ENCODE results near the gene NDUFA6.
"Not testable (repeated sequence)": the region's sequence is repeated elsewhere in the genome, so short reads cannot be mapped to it uniquely, and the experiment has no call there.

DNA sequence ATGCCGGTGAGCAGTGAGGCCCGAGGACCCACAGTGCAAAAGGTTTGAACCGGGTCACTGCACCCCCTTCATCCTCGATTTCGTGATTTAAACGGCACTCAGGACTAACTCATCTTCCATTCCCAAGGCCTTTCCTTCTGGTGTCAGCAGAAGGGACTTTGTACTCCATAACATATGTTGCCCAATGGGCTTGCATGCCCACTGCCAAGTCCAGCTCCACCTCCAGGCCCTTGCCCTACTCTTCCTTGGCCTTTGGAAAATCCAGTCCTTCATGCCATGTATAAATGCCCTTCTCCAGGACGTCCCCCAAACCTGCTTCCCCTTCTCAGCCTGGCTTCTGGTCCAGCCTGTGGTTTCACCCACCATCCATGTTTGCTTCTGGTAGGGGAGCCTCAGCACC lies 39.6 kb upstream of the NDUFA6 start:
- TF ChIP-seq, protein P1, sequence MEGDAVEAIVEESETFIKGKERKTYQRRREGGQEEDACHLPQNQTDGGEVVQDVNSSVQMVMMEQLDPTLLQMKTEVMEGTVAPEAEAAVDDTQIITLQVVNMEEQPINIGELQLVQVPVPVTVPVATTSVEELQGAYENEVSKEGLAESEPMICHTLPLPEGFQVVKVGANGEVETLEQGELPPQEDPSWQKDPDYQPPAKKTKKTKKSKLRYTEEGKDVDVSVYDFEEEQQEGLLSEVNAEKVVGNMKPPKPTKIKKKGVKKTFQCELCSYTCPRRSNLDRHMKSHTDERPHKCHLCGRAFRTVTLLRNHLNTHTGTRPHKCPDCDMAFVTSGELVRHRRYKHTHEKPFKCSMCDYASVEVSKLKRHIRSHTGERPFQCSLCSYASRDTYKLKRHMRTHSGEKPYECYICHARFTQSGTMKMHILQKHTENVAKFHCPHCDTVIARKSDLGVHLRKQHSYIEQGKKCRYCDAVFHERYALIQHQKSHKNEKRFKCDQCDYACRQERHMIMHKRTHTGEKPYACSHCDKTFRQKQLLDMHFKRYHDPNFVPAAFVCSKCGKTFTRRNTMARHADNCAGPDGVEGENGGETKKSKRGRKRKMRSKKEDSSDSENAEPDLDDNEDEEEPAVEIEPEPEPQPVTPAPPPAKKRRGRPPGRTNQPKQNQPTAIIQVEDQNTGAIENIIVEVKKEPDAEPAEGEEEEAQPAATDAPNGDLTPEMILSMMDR (IDR thresholded peaks at IDR 0.05), result not testable (repeated sequence)
- not testable (repeated sequence) for TF ChIP-seq ZFX (IDR thresholded peaks at IDR 0.05; ENCODE audit: borderline replicate concordance)

Measured in 22Rv1 (cell line).